Astrocyte (in vitro differentiated cells and primary cell): ENCODE measurements around the gene STAC2. TPM values are rescaled to one million over a fixed set of nuclear protein-coding genes. Genes with fewer than 3 reads are reported as not detected.

Source experiments
- DNase-seq: peaks from one replicate; pipeline ENCODE4 v3.0.0-alpha.2; 2010; ENCODE audit warnings: low read depth
- FAIRE-seq: peaks from 2 replicates; lab custom pipeline; 2011; peaks lifted over from hg19 to GRCh38; lab: Jason Lieb, UNC
- H2AFZ ChIP-seq: 2 replicates; pipeline ENCODE4 v1.6.0; 2012; ENCODE audit warnings: low read depth, low read length, inconsistent platforms
- H3K27ac ChIP-seq: 2 replicates; pipeline ENCODE4 v1.5.1; 2011; ENCODE audit warnings: low read depth, low read length, inconsistent platforms
- H3K27me3 ChIP-seq: 2 replicates; pipeline ENCODE4 v1.6.0; 2011; ENCODE audit warnings: low read length, inconsistent platforms; ENCODE audit not compliant: insufficient read depth
- H3K36me3 ChIP-seq: 2 replicates; pipeline ENCODE4 v1.5.1; 2011; ENCODE audit warnings: low read length, inconsistent platforms; ENCODE audit not compliant: insufficient read depth
- H3K4me1 ChIP-seq: 2 replicates; pipeline ENCODE4 v1.5.1; 2011; ENCODE audit warnings: low read length, inconsistent platforms; ENCODE audit not compliant: insufficient read depth
- H3K4me2 ChIP-seq: 2 replicates; pipeline ENCODE4 v1.6.0; 2012; ENCODE audit warnings: low read length, inconsistent platforms
- H3K4me3 ChIP-seq: 2 replicates; pipeline ENCODE4 v1.5.1; 2011; ENCODE audit warnings: low read depth, mild to moderate bottlenecking, low read length, inconsistent platforms; ENCODE audit not compliant: insufficient read depth
- H3K79me2 ChIP-seq: 2 replicates; pipeline ENCODE4 v1.6.0; 2012; ENCODE audit warnings: mild to moderate bottlenecking, low read length, inconsistent platforms; ENCODE audit not compliant: insufficient read depth
- H3K9ac ChIP-seq: 2 replicates; pipeline ENCODE4 v1.6.0; 2012; ENCODE audit warnings: mild to moderate bottlenecking, low read length, inconsistent platforms
- H3K9me3 ChIP-seq: 2 replicates; pipeline ENCODE4 v1.5.1; 2012; ENCODE audit warnings: low read depth, mild to moderate bottlenecking, low read length, inconsistent platforms; ENCODE audit not compliant: insufficient read depth
- H4K20me1 ChIP-seq: 2 replicates; pipeline ENCODE4 v1.6.0; 2012; ENCODE audit warnings: low read length, inconsistent platforms; ENCODE audit not compliant: insufficient read depth
- H3K27ac Mint-ChIP-seq: one replicate; pipeline ENCODE4 v1.8.0; 2021; ENCODE audit warnings: mild to moderate bottlenecking, mixed read lengths; ENCODE audit not compliant: unreplicated experiment
- H3K27me3 Mint-ChIP-seq: one replicate; pipeline ENCODE4 v1.8.0; 2021; ENCODE audit warnings: low read depth, mixed read lengths; ENCODE audit not compliant: unreplicated experiment
- H3K36me3 Mint-ChIP-seq: one replicate; pipeline ENCODE4 v1.8.0; 2021; ENCODE audit warnings: low read depth, mixed read lengths; ENCODE audit not compliant: unreplicated experiment
- H3K4me1 Mint-ChIP-seq: one replicate; pipeline ENCODE4 v1.8.0; 2021; ENCODE audit warnings: low read depth, mixed read lengths; ENCODE audit not compliant: unreplicated experiment
- H3K4me3 Mint-ChIP-seq: one replicate; pipeline ENCODE4 v1.8.0; 2021; ENCODE audit warnings: mild to moderate bottlenecking, moderate library complexity, mixed read lengths; ENCODE audit not compliant: unreplicated experiment
- H3K9me3 Mint-ChIP-seq: one replicate; pipeline ENCODE4 v1.8.0; 2021; ENCODE audit warnings: mild to moderate bottlenecking, mixed read lengths; ENCODE audit not compliant: unreplicated experiment
- CTCF ChIP-seq: IDR thresholded peaks from 2 replicates; pipeline ENCODE4 v1.5.1; 2011; ENCODE audit warnings: low read depth, mild to moderate bottlenecking, inconsistent platforms, low read length, moderate library complexity; ENCODE audit not compliant: insufficient read depth
- EZH2 ChIP-seq: IDR thresholded peaks from 2 replicates; pipeline ENCODE4 v1.6.1; 2012; ENCODE audit warnings: mild to moderate bottlenecking, low read length, inconsistent platforms; ENCODE audit not compliant: insufficient read depth
- total RNA-seq: library from RNA; stranded (reverse); gene quantifications from 2 replicates; pipeline ENCODE4 v1.2.1, GENCODE V29; 2021

The STAC2 gene
- total RNA-seq, 1 donor from 2014 or later, result not detected

- H3K79me2 ChIP-seq, result peaks cover 42% of the 10 kb centered on the region
- H2AFZ ChIP-seq, result no peak overlapping the region
- H3K4me2 ChIP-seq, result peak overlapping the region; percentile 91
- Mint-ChIP-seq H3K9me3 (no peaks in the 10 kb centered on the region), H3K27ac (no peak overlapping the region), H3K4me3 (peak overlapping the region; percentile 86), H3K27me3 (peaks cover 3% of the 10 kb centered on the region), H3K36me3 (peaks cover 9% of the 10 kb centered on the region), H3K4me1 (peaks cover 15% of the 10 kb centered on the region)
- peaks cover 45% of the 10 kb centered on the region for H4K20me1 ChIP-seq
- H3K9ac ChIP-seq, result no peak overlapping the region
- TF ChIP-seq CTCF (no peak), EZH2 (no peak)
- no peaks in the 10 kb centered on the region for H3K27me3 ChIP-seq
- H3K4me1 ChIP-seq, result peaks cover 23% of the 10 kb centered on the region
- peak overlapping the region; percentile 6 for H3K4me3 ChIP-seq
- no peak overlapping the region for H3K27ac ChIP-seq
- no peak for FAIRE-seq
- peaks cover 14% of the 10 kb centered on the region for H3K36me3 ChIP-seq
- H3K9me3 ChIP-seq, result no peaks in the 10 kb centered on the region
- no peak for DNase-seq
These were observed 30.7 kb downstream of the STAC2 start for GRCh38 chr17:39194985-39195524.

- Histone ChIP-seq H3K79me2 (peaks cover 42% of the 10 kb centered on the region), H2AFZ (no peak overlapping the region), H3K4me1 (peaks cover 23% of the 10 kb centered on the region), H3K36me3 (peaks cover 14% of the 10 kb centered on the region), H3K4me3 (no peak overlapping the region), H3K9me3 (no peaks in the 10 kb centered on the region), H3K27ac (no peak overlapping the region), H3K4me2 (peak overlapping the region; percentile 91), H3K27me3 (no peaks in the 10 kb centered on the region), H3K9ac (no peak overlapping the region), H4K20me1 (peaks cover 45% of the 10 kb centered on the region)
- Mint-ChIP-seq H3K27ac (no peak overlapping the region), H3K27me3 (peaks cover 3% of the 10 kb centered on the region), H3K9me3 (no peaks in the 10 kb centered on the region), H3K4me1 (peaks cover 13% of the 10 kb centered on the region), H3K4me3 (no peak overlapping the region), H3K36me3 (peaks cover 8% of the 10 kb centered on the region)
- TF ChIP-seq EZH2, result no peak
- TF ChIP-seq CTCF, result peak; percentile 25
- DNase-seq (peak; percentile 49), FAIRE-seq (no peak)
These were observed 31.4 kb downstream of the STAC2 start for GRCh38 chr17:39194089-39194984.
